ENCODE data around the gene SCAMP5.

SCAMP5 gene

GRCh38 chr15:75025548-75026260 is 30.3 kb downstream of the SCAMP5 start:
- TF ChIP-seq TAF1 (IDR thresholded peaks at IDR 0.05; ENCODE audit: low read depth) (no peak), FOXM1 (IDR thresholded peaks at IDR 0.05; ENCODE audit: borderline replicate concordance, low read depth) (no peak), ZBTB7A (IDR thresholded peaks at IDR 0.05; ENCODE audit: low read depth) (no peak), CEBPB (IDR thresholded peaks at IDR 0.05) (no peak), MAX (IDR thresholded peaks at IDR 0.05) (no peak), NFIC (IDR thresholded peaks at IDR 0.05) (no peak), TEAD4 (IDR thresholded peaks at IDR 0.05) (no peak), EGR1 (IDR thresholded peaks at IDR 0.05) (no peak), RAD21 (IDR thresholded peaks at IDR 0.05; ENCODE audit: low read depth) (no peak), CREB1 (IDR thresholded peaks at IDR 0.05; ENCODE audit: low read depth) (no peak)

GRCh38 chr15:75027551-75027950 is 32.2 kb downstream of the SCAMP5 start:
- TF ChIP-seq EGR1 (IDR thresholded peaks at IDR 0.05) (no peak), TAF1 (IDR thresholded peaks at IDR 0.05; ENCODE audit: low read depth) (no peak), MAX (IDR thresholded peaks at IDR 0.05) (no peak), TEAD4 (IDR thresholded peaks at IDR 0.05) (no peak), USF1 (IDR thresholded peaks at IDR 0.05) (no peak), EP300 (IDR thresholded peaks at IDR 0.05; ENCODE audit: borderline replicate concordance) (no peak), FOXM1 (IDR thresholded peaks at IDR 0.05; ENCODE audit: borderline replicate concordance, low read depth) (no peak), RAD21 (IDR thresholded peaks at IDR 0.05; ENCODE audit: low read depth) (no peak), CEBPB (IDR thresholded peaks at IDR 0.05) (no peak)

GRCh38 chr15:75028991-75029377 is 33.6 kb downstream of the SCAMP5 start:
- no peak for TF ChIP-seq MAX (IDR thresholded peaks at IDR 0.05)
- no peak for TF ChIP-seq NFIC (IDR thresholded peaks at IDR 0.05)
- no peak for TF ChIP-seq REST (IDR thresholded peaks at IDR 0.05; ENCODE audit: low read depth)
- no peak for TF ChIP-seq CEBPB (IDR thresholded peaks at IDR 0.05)
- TF ChIP-seq YY1 (IDR thresholded peaks at IDR 0.05; ENCODE audit: low read depth): no peak
- no peak for TF ChIP-seq TEAD4 (IDR thresholded peaks at IDR 0.05)
- no peak for TF ChIP-seq TCF12 (IDR thresholded peaks at IDR 0.05; ENCODE audit: low read depth)
- no peak for TF ChIP-seq USF1 (IDR thresholded peaks at IDR 0.05)
- no peak for TF ChIP-seq EP300 (IDR thresholded peaks at IDR 0.05; ENCODE audit: borderline replicate concordance)

- TF ChIP-seq MAX (IDR thresholded peaks at IDR 0.05) (peak; percentile 68; the same call in 1 of the 2 replicates), TCF12 (IDR thresholded peaks at IDR 0.05; ENCODE audit: low read depth) (no peak), RAD21 (IDR thresholded peaks at IDR 0.05; ENCODE audit: low read depth) (peak; percentile 96), USF1 (IDR thresholded peaks at IDR 0.05) (peak; percentile 89), FOXM1 (IDR thresholded peaks at IDR 0.05; ENCODE audit: borderline replicate concordance, low read depth) (no peak)
Measured at GRCh38 chr15:75029378-75030022, 34.1 kb downstream of the SCAMP5 start.

- no peak for TF ChIP-seq MAX (IDR thresholded peaks at IDR 0.05)
- no peak for TF ChIP-seq EP300 (IDR thresholded peaks at IDR 0.05; ENCODE audit: borderline replicate concordance)
- TF ChIP-seq CREB1 (IDR thresholded peaks at IDR 0.05; ENCODE audit: low read depth): no peak
- TF ChIP-seq TEAD4 (IDR thresholded peaks at IDR 0.05): no peak
- no peak for TF ChIP-seq RAD21 (IDR thresholded peaks at IDR 0.05; ENCODE audit: low read depth)
- no peak for TF ChIP-seq YY1 (IDR thresholded peaks at IDR 0.05; ENCODE audit: low read depth)
- no peak for TF ChIP-seq EGR1 (IDR thresholded peaks at IDR 0.05)
- TF ChIP-seq NFIC (IDR thresholded peaks at IDR 0.05): no peak
- no peak for TF ChIP-seq CEBPB (IDR thresholded peaks at IDR 0.05)
- TF ChIP-seq TAF1 (IDR thresholded peaks at IDR 0.05; ENCODE audit: low read depth): no peak
- no peak for TF ChIP-seq ZBTB7A (IDR thresholded peaks at IDR 0.05; ENCODE audit: low read depth)
Measured at GRCh38 chr15:75030023-75030413, 34.7 kb downstream of the SCAMP5 start.

- no peak for TF ChIP-seq NFIC (IDR thresholded peaks at IDR 0.05)
- no peak for TF ChIP-seq EGR1 (IDR thresholded peaks at IDR 0.05)
- no peak for TF ChIP-seq CEBPB (IDR thresholded peaks at IDR 0.05)
Measured at GRCh38 chr15:75030424-75030823, 35.1 kb downstream of the SCAMP5 start.

All from Ishikawa (cell line).